ENCODE results near the gene ZNF674.
"Not testable (repeated sequence)": the region's sequence is repeated elsewhere in the genome, so short reads cannot be mapped to it uniquely, and the experiment has no call there.

Gene ZNF674

GRCh38 chrX:46571423-46572339, 26.5 kb upstream of the ZNF674 start:
- no peak for DNase-seq

DNA sequence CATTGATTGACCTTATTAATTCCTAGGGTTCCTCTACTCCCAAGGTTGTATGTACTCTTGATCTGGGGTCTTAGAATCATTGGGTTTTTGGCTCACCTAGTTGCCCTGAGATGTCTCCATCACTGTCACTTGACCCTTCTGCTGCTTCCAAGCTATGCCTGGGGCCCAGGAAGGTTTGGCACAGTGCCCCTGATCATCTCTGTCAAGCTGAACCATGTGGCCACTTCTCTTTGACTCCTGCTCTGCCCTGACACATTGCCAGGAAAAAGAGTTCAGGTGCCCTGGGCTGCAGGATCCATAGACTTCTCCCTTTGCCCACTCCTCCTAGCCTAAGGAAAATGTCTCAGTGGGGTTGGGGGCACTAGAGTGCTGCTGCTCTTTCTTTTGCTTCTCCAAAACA, 24.4 kb upstream of the ZNF674 start:
- no peak for DNase-seq

DNA sequence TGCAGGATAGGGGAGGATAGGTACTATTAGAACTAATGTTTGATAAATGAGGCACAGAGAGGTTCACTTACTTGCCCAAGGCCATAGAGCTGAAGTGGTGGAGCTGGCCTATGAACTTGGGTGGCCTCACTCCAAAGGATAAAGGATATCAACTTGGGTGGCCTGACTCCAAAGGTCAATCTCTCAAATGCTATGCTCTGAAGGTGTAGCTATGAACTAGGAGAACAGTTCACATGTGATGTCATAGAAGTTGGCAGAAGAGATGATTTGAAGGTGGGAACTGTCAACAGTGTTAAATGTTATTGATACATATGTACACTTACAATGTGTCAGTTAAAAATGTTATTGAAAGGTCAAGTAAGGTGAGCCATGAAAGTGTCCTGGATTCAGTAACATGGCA, 22.2 kb upstream of the ZNF674 start:
- DNase-seq: no peak

- no peak for DNase-seq
Observed at GRCh38 chrX:46561824-46562657, 16.8 kb upstream of the ZNF674 start.

DNA sequence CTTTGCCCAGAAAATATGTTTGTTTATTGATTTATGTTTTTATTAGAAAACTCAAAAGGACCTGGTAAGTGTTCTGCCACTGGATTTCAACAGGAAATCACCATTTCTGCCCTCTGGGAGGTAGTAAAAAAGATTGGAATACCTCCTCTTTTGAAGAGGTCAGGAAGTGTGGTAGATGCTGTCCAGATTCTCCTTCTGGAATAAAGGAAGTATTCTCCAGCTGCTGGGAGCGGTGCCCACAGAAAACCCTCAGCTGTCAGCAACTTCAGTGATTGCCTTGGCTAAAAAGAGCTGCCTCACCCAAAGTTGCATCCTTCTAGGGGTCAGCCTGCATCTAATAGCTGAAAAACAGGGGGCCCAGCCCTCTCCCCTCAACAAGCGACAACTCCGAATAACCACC, 13.8 kb upstream of the ZNF674 start:
- DNase-seq: no peak

DNA sequence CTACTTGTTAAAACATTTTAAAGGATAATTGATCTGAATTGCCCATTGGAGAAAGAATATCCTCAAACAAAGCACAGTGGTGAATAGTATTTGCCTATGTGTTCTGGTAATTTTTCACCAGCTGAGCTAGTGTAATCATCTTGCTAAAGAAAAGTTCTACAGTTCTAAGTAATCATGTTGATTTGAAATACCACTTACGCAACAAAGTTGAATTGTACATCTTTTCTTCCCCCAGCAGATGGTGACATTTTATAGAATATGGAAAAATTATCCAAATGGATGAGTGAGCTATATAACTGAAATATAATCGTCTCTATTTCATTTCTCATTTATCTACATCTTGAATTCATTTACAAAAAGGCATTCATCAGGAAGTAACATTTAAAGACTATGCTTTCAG, 9.7 kb upstream of the ZNF674 start:
- no peak for DNase-seq

DNA sequence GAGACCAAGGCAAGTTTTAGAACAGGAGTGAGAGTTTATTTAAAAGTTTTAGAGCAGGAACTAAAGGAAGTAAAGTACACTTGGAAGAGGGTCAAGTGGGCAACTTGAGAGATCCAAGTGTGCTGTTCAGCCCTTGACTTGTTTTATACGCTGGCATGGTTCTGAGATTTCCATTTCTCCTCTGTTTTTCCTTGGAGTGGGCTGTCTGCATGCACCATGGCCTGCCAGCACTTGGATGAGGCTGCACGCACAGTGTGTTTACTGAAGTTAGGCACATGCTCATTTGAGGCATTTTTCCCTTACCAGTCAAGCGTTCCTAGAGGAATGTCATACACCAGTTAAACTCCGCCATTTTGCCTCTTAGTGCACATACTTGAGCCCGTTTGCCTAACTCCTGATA, 8.7 kb upstream of the ZNF674 start:
- no peak for DNase-seq

DNA sequence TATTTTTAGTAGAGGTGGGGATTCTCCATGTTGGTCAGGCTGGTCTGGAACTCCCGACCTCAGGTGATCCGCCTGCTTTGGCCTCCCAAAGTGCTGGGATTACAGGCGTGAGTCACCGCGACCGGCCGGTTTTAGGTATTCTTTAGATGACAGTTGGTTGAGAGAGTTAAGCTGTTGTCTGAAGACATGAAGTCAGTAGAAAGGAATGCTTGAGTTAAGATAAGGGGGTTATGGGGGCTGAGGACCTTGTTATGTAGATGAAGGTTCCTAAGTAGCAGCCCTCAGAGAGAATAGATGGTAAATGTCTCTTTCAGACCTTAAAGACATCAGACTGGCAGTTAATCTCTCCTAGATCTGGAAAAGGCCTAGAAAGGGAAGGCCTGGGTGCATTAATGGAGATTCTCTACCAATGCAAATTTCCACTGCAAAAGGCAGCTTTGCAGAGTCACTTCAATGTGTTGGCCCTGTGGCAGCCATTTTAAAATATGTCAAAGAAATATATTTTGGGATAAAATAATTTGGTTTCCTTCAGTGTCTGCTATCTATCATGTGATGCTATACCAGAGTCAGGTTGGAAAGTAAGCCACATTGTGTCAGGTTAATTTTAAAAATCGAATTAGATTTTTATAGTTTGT, 6.4 kb upstream of the ZNF674 start:
- no peak for DNase-seq

DNA sequence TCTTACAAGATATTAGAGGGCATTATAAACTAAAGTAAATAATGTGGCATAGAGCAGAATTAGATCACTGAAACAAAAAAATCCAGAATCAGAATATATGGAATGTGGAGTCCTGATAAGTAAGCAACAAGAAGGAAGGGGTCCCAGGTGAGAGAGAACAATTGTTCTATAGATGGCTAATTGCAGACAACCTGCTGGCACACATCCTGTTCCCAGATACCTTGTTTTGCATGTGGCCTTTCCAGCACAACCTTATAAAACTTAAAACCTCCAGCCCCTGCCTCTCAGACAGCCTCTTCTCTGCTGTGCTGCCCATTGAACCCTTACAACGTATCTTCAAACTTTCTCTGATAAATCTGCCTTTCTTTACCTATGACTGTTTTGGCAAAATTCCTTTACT, 4.7 kb upstream of the ZNF674 start:
- no peak for DNase-seq

- no peak for DNase-seq
Observed at GRCh38 chrX:46547857-46548256, 2.6 kb upstream of the ZNF674 start.

GRCh38 chrX:46544527-46544926, 694 bp downstream of the ZNF674 start:
- not testable (repeated sequence) for DNase-seq

- DNase-seq: no peak
Observed at GRCh38 chrX:46543441-46543840, 1.8 kb downstream of the ZNF674 start.

DNA sequence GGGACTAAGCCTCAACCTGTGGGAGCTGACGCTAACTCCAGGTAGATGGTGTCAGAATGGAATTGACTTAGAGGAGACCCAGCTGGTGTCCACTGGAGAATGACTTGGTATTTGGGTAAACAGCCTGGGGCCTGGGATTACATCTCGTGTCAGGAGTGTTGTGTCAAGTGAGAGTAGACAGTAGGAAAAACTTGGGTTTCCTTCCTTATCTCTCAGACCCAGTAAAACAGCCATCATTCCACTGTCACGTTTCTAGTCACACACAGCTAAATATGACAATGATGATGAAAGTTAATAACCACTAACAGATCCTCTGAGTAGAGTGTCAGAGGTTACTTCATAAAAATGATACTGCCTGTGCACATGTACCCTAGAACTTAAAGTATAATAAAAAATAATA, 13.8 kb downstream of the ZNF674 start:
- DNase-seq: no peak

DNA sequence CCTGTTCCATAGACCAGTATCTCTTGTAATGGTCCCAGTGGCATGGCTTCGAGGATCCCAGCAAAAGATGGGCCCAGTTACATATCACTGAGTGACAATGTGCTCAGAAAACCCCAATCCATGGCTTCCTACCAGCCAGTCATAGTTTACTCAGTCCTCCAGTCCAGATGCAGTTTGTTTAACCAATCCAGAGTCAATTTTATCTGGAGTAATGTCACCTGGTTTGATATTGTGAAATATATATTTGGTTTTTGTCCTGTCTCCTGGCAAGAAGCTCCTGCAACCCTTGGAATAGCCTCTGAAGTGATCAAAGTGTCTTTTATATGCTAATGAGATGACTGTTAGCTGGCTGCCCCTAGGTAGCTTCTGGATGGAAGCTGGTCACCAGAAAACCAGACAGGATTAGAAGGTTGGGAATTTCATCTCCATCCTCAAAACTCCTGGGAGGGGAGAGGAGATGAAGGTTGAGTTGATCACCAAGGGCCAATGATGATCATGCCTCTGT, 14.8 kb downstream of the ZNF674 start:
- DNase-seq: not testable (repeated sequence)

DNA sequence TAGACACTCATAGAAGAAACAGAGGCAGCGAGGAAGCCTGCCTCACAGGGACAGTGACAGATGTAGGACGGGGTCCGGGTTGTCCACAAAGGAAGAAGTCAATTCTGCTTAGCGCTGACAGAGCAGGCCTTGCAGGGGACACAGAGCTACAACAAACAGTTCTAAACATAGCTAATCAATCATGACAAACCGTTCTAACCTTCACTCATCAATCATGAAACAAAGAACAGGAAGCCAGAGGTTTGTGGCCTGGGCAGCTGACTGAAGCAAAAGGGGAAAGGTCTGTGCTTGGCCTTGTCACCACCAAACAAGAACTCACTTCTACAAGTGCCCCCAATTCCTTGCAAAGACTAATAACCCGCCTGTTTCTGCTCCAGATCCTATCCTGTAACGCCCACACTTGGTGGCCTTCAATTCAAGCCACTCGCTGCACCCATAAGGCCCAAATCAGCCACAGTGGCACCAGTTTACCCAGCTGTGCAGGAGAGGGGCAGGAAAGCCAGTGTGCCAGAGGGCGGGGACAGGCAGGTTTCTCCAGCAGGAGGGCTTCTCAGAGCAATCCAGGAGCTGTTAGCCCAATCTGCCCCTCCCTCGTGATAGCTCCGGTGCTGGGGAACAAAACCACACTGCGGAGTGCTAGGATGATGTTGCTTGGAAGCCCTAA, 15.3 kb downstream of the ZNF674 start:
- DNase-seq: not testable (repeated sequence)

- not testable (repeated sequence) for DNase-seq
Observed at GRCh38 chrX:46528640-46529039, 16.6 kb downstream of the ZNF674 start.

DNA sequence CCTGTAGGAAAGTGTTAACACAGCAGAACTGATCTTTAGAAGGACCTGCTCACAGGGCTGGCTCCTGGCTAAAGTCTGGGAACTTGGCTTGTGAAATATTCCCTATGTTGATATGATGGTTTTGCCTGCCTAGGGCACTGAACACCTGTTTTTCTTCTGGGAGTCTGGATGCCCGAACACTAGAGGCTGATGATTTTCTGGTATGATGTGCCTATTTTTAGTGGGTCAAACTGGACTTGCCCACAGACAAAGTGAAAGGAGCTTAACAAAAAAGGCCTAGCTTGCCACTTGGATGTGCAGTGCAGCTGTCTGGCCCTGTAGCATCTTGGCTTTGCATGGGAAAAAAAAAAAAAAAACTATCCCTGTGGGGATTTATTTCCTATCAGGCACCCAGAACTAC, 39.1 kb downstream of the ZNF674 start:
- DNase-seq: no peak

- no peak for DNase-seq
Observed at GRCh38 chrX:46502848-46503247, 42.4 kb downstream of the ZNF674 start.

DNA sequence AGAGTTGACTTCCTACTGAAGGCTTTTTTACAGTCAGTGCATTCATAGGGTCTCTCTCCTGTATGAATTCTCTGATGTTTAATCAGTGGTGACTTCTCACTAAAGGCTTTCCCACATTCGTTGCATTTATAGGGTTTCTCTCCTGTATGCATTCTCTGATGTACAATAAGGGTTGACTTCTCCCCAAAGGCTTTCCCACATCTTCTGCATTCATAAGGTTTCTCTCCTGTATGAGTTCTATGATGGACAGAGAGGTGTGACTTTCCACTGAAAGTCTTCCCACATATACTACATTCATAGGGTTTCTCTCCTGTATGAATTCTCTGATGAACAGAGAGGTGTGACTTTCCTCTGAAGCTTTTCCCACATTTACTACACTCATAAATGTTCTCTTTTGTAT, 45.2 kb downstream of the ZNF674 start:
- DNase-seq: no peak

GRCh38 chrX:46488712-46489111, 56.5 kb downstream of the ZNF674 start:
- DNase-seq: no peak

GRCh38 chrX:46485897-46486296, 59.3 kb downstream of the ZNF674 start:
- DNase-seq: no peak

DNA sequence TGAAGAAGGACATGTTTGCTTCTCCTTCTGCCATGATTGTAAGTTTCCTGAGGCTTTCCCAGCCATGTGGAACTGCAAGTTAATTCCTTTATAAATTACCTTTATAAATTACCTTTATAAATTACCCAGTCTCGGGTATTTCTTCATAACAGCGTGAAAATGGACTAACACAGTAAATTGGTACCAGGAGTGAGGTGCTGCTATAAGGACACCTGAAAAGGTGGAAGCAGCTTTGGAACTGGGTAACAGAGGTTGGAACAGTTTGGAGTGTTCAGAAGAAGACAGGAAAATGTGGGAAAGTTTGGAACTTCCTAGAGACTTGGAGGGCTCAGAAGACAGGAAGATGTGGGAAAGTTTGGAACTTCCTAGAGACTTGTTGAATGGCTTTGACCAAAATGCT, 66.6 kb downstream of the ZNF674 start:
- DNase-seq: not testable (repeated sequence)
